Measurements from ENCODE around the gene MCUR1. TPM values are rescaled to one million over a fixed set of nuclear protein-coding genes. Genes with fewer than 3 reads are reported as not detected.
A peak's percentile ranks its signal among the peaks of the same experiment; 100 is the strongest.

MCUR1 gene
- total RNA-seq, 1 donor from 2014 or later = 31.7 TPM

DNA sequence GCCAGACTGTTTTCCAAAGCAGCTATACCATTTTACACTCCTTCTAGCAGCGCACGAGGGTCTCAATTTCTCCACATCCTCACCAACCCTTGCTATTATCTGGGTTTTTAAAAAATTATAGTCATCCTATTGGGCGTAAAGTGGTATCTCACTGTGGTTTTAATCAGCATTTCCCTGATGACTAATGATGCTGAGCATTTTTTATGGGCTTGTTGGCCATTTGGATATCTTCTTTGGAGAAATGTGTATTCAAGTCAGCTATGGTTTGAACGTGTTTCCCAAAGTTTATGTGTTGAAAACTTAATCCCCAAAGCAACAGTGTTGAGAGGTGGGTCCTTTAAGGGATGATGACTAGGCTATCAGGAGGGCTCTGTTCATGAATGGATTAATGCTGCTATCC lies 6.7 kb downstream of the MCUR1 start:
- no peak for DNase-seq (ENCODE audit: low spot score)
- TF ChIP-seq, protein P1, sequence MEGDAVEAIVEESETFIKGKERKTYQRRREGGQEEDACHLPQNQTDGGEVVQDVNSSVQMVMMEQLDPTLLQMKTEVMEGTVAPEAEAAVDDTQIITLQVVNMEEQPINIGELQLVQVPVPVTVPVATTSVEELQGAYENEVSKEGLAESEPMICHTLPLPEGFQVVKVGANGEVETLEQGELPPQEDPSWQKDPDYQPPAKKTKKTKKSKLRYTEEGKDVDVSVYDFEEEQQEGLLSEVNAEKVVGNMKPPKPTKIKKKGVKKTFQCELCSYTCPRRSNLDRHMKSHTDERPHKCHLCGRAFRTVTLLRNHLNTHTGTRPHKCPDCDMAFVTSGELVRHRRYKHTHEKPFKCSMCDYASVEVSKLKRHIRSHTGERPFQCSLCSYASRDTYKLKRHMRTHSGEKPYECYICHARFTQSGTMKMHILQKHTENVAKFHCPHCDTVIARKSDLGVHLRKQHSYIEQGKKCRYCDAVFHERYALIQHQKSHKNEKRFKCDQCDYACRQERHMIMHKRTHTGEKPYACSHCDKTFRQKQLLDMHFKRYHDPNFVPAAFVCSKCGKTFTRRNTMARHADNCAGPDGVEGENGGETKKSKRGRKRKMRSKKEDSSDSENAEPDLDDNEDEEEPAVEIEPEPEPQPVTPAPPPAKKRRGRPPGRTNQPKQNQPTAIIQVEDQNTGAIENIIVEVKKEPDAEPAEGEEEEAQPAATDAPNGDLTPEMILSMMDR (IDR thresholded peaks at IDR 0.05) = no peak
- Mint-ChIP-seq H3K27me3 (ENCODE audit: low read depth) (no peaks in the 10 kb centered on the region), H3K36me3 (ENCODE audit: low read depth) (peaks cover 8% of the 10 kb centered on the region), H3K27ac (ENCODE audit: unreplicated experiment) (no peak overlapping the region), H3K4me3 (ENCODE audit: unreplicated experiment) (no peak overlapping the region), H3K4me1 (ENCODE audit: low read depth) (peaks cover 35% of the 10 kb centered on the region), H3K9me3 (ENCODE audit: low read depth) (no peaks in the 10 kb centered on the region)

DNA sequence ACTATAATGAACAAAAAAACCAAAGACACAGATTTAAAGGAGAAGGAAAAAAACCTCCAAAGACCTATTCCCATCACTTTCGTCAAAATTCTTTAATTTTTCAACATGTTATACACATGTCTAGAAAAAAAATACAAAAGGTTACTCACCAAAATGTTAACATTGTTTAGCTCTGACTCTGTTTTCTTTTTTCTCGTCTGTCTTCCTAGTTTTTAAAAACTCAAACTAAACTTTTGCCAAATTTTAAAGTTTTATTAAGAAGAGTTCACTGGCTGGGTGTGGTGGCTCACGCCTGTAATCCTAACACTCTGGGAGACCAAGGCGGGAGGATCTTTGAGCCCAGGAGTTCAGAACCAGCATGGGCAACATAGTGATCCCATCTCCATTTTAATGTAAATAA lies 10.8 kb downstream of the MCUR1 start:
- Mint-ChIP-seq H3K27ac (ENCODE audit: unreplicated experiment) (no peak overlapping the region), H3K4me1 (ENCODE audit: low read depth) (peaks cover 9% of the 10 kb centered on the region), H3K9me3 (ENCODE audit: low read depth) (no peaks in the 10 kb centered on the region), H3K27me3 (ENCODE audit: low read depth) (no peaks in the 10 kb centered on the region), H3K4me3 (ENCODE audit: unreplicated experiment) (no peak overlapping the region), H3K36me3 (ENCODE audit: low read depth) (peaks cover 15% of the 10 kb centered on the region)
- no peak for DNase-seq (ENCODE audit: low spot score)
- TF ChIP-seq, protein P1 (IDR thresholded peaks at IDR 0.05) = no peak

DNA sequence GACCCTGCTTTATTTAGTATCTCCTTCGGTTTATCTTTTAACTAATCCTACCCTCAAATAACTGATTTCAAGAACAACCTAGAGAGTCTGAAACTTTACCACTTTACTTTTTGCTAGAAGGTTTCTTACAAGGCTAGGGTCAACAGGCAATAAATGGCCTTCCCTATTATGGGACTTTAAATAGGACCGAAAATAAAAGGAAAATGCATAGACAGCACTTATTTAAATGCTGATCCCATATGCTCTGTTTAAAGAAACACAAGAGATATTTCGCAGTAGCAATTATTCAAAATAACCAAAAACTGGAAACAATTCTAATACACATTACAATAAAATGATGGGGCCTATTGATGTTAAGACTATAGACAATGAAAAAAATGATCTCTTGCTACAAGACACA lies 13.7 kb downstream of the MCUR1 start:
- DNase-seq (ENCODE audit: low spot score) = no peak
- Mint-ChIP-seq H3K27me3 (ENCODE audit: low read depth) (no peaks in the 10 kb centered on the region), H3K4me1 (ENCODE audit: low read depth) (peaks cover 1% of the 10 kb centered on the region), H3K4me3 (ENCODE audit: unreplicated experiment) (no peak overlapping the region), H3K27ac (ENCODE audit: unreplicated experiment) (no peak overlapping the region), H3K9me3 (ENCODE audit: low read depth) (no peaks in the 10 kb centered on the region), H3K36me3 (ENCODE audit: low read depth) (peaks cover 17% of the 10 kb centered on the region)
- TF ChIP-seq, protein P1 (IDR thresholded peaks at IDR 0.05) = no peak

DNA sequence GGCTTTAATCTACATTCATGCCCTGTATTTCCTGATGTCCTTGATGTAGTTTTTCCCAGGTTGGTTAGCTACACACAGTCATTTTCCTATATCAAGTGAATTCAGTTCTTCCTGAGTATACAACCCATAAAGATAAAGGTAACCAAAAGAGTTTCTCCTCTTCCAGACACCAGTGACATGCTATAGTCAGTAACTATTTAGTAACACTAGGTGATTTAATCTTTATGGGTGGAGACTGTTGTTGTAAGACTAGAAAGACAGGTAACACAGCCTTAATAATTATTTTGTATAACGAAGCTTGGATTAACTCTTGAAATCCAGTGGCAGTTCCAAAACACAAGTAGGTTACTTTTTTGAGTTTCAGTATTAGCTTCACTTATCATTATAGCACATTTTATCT lies 17.6 kb downstream of the MCUR1 start:
- Mint-ChIP-seq H3K4me1 (ENCODE audit: low read depth) (peaks cover 18% of the 10 kb centered on the region), H3K9me3 (ENCODE audit: low read depth) (no peaks in the 10 kb centered on the region), H3K27ac (ENCODE audit: unreplicated experiment) (no peak overlapping the region), H3K4me3 (ENCODE audit: unreplicated experiment) (no peak overlapping the region), H3K27me3 (ENCODE audit: low read depth) (no peaks in the 10 kb centered on the region), H3K36me3 (ENCODE audit: low read depth) (peaks cover 12% of the 10 kb centered on the region)
- DNase-seq (ENCODE audit: low spot score) = no peak
- TF ChIP-seq, protein P1 (IDR thresholded peaks at IDR 0.05) = no peak

DNA sequence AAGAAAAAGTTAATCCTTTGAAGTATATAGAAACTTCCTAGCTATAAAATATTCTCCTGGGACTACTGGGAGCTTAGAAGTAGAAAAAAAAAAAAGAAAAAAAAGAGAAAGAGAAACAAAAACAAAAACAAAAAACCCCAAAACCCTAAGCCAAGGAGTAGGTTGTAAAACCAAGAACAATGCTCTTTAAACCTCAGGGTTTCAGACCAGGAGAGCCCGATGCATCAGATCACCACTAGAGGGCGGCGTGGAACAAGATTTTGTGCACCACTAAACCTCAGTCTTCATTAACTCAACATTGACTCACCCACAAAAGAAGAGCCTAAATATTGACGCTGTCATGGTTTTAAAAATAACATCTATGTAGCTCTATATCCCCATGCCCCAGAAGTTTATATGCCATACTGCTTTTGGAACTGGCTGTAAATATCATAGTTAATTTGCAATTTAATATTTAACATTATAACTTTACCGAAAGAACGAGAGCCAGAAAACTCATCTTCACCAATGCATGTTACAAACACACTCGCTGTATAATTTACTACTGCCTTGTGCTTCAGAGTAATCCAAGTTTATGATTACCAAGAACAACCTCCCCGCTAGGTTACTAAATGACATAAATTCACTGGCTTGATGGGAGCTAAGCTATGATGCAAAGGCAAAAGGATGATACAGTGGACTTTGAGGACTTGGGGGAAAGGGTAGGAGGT lies 19.2 kb downstream of the MCUR1 start:
- H3K9me3 Mint-ChIP-seq (ENCODE audit: low read depth) = no peaks in the 10 kb centered on the region
- H3K27ac Mint-ChIP-seq (ENCODE audit: unreplicated experiment) = peak overlapping the region; percentile 67

More for the DNA sequence above, 19.2 kb downstream of the MCUR1 start:
- TF ChIP-seq, protein P1 (IDR thresholded peaks at IDR 0.05) = peak; percentile 98
- peaks cover 18% of the 10 kb centered on the region for H3K4me1 Mint-ChIP-seq (ENCODE audit: low read depth)
- H3K4me3 Mint-ChIP-seq (ENCODE audit: unreplicated experiment) = no peak overlapping the region
- DNase-seq (ENCODE audit: low spot score) = no peak
- peaks cover 10% of the 10 kb centered on the region for H3K36me3 Mint-ChIP-seq (ENCODE audit: low read depth)
- no peaks in the 10 kb centered on the region for H3K27me3 Mint-ChIP-seq (ENCODE audit: low read depth)
